Stimulated activated CD4-positive, alpha-beta T cell treated with anti-CD3 and anti-CD28 coated beads, Interleukin-15, amount 100 ng/mL, for 24 hours (primary cell): ENCODE data around the gene ZNF358.
A peak's percentile ranks its signal among the peaks of the same experiment; 100 is the strongest.

Experiments
- DNase-seq: peaks from one replicate; pipeline ENCODE4 v3.0.0-alpha.2; 2020

ZNF358 gene

GRCh38 chr19:7489609-7490044, 26.3 kb upstream of the ZNF358 start:
- DNase-seq, result no peak

DNA sequence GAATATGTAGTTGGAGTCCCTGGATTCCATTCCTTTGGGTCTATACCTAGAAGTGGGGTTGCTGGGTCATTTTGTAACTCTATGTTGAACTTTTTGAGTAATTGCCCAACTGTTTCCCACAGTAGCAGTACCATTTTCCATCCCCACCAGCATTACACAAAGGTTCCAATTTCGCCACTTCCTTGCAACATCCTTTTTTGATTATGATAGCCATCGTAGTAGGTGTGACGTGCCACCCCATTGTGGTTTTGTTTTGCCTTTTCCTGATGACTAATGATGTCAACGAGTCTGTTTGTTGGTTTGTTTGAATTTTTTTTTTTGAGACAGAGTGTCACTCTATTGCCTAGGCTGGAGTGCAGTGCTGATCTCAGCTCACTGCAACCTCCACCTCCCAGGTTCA, 23.8 kb upstream of the ZNF358 start:
- DNase-seq, result peak; percentile 75

- DNase-seq, result no peak
Observed at GRCh38 chr19:7492558-7492957, 23.3 kb upstream of the ZNF358 start.

DNA sequence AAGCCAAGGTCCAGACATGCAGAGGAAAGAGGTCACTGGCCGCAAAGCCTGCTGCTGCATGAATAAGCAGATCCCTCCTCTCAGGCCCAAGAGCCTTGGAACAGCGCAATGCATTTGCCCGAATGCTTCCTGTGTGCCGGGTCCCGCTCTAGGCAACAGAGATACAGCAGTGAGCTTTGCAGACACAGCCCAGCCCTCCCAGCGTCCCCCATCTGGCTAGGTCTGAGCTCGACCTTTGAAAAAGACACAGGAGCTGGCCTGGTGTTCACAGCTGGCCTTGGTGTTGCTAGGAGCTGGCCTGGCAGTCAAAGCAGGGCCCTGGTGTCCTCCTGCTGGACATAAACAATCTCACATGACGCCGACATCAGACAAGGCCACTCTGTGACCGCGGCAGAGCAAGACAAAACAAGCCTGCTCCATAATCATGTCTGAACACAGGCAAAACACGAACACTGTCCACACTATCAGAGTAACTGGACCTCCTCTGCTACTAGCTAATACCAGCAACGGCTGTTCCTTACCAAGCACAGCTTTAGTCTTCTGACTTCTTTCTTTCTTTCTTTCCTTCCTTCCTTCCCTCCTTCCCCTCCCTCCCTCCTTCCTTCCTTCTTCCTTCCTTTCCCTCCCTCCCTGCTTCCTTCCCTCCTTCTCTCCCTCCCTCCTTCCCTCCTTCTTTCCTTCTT, 21.3 kb upstream of the ZNF358 start:
- DNase-seq, result no peak

DNA sequence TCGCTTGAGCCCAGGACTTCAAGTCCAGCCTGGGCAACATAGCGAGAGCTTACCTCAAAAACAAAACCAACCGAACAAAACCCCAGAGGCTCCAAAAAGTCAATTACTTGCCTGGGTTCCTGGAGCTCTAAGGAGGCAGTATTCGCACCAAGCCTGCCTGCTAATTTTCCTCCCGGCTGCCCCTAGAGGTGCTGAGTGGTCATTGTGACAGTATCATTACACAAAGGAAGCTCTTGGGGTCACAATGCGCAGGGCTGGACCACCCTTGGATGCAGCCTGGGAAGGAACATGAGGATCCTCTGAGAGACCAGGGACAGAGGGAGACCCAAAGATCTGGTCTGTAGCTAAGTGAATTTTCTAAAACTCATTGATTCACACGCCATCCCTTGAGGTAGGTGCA, 18.6 kb upstream of the ZNF358 start:
- no peak for DNase-seq

GRCh38 chr19:7500811-7501450, 15.0 kb upstream of the ZNF358 start:
- peak; percentile 86 for DNase-seq

GRCh38 chr19:7502552-7502951, 13.4 kb upstream of the ZNF358 start:
- no peak for DNase-seq

DNA sequence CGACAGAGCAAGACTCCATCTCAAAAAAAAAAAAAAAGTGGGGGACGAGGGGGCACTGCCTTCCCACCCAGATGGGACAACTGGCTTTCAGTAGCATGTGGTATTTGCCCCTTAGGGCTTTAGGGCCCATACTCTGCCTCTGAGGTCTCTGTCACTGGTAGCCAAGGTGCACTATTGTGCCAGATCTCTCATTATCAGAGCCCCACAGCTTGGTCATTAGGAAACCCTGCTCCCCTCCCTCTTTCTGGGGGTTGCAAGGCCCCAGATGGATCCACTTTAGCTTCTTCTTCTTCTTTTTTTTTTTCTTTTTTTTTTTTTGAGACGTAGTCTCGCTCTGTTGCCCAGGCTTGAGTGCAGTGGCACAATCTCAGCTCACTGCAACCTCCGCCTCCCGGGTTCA, 11.2 kb upstream of the ZNF358 start:
- no peak for DNase-seq

GRCh38 chr19:7505288-7505681, 10.6 kb upstream of the ZNF358 start:
- DNase-seq, result no peak

- DNase-seq, result peak; percentile 46
Observed at GRCh38 chr19:7505682-7506384, 10.1 kb upstream of the ZNF358 start.

DNA sequence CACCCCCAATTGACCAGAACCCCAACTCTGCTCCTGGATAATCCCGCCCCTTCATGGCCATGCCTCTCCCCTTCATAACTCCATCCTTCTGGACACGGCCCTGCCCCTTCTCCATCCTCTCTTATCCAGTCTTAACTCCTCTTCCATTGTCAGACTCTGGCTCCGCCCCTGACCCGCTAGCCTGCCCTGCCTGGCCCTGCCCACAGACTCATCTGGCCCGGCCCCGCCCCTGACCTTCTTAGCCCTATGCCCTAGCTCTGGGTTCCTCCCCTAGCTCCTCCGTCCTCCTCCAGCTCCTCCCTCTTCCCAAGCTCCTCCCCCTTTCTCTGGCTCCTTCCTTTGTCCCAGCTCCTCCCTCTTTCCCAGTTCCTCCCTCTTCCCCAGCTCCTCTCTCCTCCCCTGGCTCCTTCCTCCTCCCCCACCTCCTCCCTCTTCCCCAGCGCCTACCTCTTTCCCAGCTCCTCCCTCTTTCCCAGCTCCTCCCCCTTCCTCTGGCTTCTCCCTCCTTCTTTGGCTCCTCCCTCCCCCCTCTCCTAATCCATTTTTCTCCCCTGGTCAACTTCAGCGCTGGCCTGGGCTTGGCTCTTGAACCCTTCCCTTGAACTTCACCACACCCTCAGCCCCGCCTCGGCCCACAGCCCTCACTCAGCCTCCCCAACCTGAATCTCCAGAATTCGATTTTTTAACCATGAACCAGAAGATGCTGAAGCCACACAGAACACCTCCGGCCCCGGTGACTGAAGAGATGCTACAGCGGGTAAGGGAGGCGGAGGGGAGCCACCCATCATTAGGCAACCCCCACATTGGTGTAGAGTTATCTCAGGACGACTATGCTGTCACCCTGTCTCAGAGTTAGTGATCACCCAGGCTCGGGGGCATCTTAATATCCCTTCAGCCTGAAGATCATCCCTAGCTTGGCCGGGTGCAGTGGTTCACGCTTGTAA, 9.2 kb upstream of the ZNF358 start:
- DNase-seq, result peak; percentile 73

- DNase-seq, result peak; percentile 45
Observed at GRCh38 chr19:7507884-7508283, 8.0 kb upstream of the ZNF358 start.

- DNase-seq, result no peak
Observed at GRCh38 chr19:7509625-7510024, 6.3 kb upstream of the ZNF358 start.

DNA sequence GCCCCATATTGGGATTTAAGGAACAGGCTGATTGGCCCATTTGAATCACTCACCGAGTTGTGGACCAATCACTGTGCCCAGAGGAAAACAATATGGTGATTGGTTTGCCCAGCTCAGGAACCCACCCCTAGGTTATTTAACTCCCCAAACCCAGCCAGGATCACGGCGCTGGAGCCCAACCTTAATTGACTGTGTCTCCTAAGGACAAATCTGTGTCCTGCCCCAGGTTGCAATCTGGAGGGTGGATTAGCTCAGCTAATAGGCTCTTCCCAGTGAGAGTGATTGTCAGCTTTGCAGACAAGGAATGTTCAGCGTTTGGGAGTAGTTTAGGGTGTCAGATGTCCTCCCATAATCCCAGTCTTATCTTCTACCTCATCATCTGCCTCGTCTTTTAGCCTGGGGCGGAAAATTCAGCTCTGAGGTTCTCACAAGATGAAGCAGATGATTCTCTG, 3.5 kb upstream of the ZNF358 start:
- no peak for DNase-seq

DNA sequence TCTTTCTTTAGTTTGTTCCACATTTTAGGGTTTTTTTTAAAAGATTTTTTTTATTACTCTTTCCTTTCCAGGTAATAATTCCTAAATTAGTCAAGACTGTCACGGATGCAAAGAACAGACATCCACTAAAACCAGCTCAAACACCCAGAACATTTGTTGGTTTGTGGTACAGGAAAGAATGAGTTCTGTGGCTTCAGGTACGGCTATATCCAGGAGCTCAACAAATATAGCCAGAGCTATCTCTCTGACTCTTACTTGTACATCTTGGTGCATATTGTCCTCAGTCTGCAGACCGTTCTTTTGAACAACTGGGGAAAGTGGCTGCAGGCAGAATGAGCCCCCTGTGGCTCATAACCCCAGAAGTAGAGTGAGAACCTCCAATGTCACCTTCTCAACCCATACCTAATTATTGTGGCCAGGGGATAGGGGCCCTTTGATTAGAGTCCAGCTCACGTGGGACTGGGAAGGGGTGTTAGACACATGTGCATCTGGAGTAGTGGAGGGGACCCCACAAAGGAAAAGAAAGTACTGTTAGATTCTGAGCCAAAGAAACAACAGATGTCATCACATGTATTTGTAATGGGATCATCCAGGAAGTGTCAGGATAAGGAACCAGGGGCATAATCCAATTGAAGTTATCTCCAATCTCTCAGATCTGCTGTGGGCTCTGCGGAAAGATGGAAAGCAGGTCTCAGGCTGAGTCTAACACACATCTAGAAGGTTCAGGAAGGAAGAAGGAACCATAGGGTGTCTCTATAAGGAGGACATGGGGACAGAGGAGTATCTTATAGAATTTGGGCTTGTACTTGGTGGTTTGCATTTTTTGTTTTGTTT, 1.9 kb upstream of the ZNF358 start:
- DNase-seq, result no peak

- DNase-seq, result no peak
Observed at GRCh38 chr19:7515110-7515644, 726 bp upstream of the ZNF358 start.

- no peak for DNase-seq
Observed at GRCh38 chr19:7516333-7516732, 430 bp downstream of the ZNF358 start.

DNA sequence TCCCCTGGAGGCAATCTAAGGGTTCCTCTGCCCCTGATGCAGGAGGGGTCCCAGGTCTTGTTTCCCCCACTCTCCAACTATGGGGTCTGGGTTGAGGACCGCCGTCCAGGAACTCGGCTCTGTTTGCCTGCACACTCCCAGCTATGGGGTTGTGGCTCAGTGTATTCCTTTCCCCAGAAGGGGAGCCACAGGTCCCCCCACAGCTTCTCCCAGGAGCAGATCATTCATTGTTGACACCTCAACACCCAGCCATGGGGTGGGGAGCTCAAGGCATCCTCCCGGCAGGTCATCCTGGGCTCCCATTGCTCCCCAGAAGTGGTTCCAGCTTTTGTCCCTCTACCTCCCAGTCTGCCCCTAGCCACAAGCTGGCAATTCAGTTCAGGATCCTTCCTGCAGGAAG, 975 bp downstream of the ZNF358 start:
- DNase-seq, result no peak

GRCh38 chr19:7519361-7520130, 3.6 kb downstream of the ZNF358 start:
- DNase-seq, result no peak

DNA sequence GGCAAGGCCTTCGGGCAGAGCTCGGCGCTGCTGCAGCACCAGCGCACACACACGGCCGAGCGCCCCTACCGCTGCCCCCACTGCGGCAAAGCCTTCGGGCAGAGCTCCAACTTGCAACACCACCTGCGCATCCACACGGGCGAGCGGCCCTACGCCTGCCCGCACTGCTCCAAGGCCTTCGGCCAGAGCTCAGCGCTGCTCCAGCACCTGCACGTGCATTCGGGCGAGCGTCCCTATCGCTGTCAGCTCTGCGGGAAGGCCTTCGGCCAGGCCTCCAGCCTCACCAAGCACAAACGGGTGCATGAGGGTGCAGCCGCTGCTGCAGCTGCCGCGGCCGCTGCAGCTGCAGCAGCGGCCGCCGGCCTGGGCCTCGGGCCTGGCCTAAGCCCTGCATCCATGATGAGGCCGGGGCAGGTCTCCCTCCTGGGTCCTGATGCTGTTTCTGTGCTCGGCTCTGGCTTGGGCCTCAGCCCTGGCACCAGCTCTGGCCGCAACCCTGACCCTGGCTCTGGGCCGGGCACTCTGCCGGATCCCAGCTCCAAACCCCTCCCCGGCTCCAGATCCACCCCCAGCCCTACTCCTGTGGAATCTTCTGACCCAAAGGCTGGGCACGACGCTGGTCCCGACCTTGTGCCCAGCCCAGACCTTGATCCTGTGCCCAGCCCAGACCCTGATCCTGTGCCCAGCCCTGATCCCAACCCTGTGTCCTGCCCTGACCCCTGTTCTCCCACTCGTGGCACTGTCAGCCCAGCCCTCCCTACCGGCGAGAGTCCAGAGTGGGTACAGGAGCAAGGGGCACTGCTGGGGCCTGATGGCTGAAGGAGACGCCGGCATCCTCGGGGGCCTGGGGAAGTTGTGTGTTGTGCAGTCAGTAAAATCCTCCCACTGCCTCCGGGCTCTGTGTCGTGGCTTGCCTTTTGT, 4.5 kb downstream of the ZNF358 start:
- no peak for DNase-seq
